GM19397 (cell line): ENCODE results near the gene CCDC38.

Experiments
- ATAC-seq: cut with Tn5 transposase; IDR thresholded peaks from one replicate; pipeline ENCODE4 v1.9.1; 2021; ENCODE audit warnings: mild to moderate bottlenecking, moderate library complexity; ENCODE audit not compliant: unreplicated experiment

Gene CCDC38

DNA sequence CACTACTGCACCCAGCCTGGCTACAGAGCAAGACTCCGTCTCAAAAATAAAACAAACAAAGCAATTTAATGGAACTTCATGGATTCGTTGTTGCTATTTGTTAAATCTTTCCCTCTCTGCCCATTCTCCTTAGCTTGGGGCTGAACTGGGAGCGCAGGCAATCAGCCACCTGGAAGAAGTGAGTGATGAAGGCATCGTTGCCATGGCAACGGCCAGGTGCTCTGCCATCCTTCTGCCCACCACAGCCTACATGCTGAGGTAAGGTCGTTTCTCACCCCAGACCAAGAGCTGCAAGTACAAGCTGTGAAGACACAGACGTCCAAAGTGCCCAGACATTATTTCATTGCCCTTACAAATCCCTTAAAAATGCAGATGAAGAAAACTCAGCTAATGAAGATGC is 19.8 kb upstream of the CCDC38 start:
- no peak for ATAC-seq

DNA sequence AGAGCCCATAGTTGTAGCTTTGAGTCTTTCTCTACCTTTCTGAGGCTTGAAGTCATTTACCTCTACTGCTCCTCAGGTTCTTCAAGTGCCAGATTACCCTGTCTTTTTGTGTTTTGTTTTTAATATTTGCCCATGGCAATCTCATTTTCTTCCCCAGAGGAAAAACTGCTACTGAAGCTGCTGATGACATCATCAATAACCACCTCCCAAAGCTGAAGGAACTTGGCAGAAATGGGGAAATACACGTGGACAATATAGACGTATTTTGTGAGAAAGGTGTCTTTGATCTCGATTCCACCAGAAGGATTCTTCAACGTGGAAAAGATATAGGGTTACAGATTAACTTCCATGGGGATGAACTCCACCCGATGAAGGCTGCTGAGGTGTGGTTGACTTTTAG is 17.8 kb upstream of the CCDC38 start:
- ATAC-seq = no peak

DNA sequence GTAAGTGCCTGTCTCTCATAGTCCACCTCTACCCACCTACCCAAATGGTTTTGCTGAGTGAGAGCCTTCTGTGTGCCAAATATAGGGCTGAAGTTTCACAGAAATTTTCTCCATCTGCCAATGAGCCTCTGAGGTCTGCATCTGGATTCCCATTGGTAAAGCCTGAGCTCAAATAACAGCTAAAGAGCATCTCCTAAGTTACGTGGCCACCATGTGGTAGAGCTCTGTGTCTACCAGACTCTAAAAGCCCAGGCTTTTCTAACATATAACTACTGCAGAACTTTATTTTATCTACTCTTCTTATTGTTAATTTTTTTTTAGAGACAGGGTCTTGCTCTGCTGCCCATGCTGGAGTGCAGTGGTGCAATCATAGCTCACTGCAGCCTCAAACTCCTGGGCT is 16.7 kb upstream of the CCDC38 start:
- no peak for ATAC-seq

DNA sequence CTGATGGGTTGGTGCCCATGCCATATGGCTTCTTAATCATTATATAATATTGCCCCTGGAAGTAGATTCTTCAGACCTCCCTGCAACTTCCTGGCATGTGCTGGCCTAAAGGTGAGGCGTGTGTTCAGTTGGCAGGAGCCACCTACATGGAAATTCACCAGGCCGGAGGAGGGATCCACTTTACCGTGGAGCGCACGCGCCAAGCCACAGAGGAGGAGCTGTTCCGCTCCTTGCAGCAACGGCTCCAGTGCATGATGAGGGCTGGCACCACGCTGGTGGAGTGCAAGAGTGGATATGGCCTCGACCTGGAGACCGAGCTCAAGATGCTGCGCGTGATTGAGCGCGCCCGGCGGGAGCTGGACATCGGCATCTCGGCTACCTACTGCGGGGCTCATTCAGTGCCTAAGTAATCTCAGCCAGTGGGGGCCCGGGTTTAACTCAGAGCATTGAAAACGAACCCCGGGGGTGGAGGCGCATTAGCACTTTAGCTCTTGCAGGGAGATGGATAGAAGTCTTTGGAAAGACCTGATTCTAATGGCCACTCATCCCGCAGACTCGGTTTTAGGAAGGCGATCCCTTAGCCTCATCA is 14.2 kb upstream of the CCDC38 start:
- ATAC-seq = no peak

DNA sequence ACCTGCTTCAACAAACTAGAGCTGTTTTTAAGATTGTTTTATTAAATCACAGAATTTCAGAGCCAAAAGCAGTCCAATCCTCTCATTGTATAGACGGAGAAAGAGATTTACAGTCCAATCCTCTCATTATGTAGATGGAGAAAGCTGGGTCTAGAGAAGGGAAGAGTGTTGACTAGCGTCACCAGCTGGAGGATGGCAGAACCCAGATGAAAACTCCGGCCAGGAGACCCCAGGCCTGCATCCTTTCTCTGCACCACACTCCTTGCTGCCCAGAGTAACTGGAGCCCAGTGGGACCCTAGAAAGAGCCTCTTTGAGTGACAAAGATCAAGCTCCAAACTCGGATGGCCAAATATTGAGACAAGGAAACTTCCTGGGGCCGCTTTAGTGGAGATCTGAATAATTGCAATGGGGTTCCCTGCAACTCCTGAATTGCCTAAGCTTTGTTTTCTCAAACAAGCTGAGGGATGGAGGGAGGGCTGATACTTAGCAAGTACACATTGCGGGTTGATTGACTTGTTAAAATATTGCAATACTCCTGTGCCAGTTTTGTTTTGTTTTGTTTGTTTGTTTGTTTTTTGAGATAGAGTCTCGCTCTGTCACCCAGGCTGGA is 13.2 kb upstream of the CCDC38 start:
- no peak for ATAC-seq

DNA sequence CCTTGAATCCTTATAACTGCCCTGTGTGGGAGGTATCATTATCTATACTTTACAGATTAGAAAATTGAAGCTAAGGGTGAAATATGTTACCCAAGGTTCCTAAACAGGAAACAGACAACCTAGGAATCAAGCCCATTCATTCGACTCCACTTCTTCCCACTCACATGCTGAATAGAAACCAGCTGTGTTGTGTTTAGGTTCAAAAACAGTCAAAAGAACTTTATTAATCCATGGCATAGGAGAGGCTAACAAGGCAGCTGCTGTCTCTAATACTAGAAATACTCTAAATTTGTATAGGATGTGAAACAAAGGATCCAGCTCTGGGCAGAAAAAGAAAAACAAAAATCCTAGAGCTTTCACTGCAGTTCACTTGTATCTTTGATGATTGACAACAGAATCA is 10.6 kb upstream of the CCDC38 start:
- no peak for ATAC-seq

DNA sequence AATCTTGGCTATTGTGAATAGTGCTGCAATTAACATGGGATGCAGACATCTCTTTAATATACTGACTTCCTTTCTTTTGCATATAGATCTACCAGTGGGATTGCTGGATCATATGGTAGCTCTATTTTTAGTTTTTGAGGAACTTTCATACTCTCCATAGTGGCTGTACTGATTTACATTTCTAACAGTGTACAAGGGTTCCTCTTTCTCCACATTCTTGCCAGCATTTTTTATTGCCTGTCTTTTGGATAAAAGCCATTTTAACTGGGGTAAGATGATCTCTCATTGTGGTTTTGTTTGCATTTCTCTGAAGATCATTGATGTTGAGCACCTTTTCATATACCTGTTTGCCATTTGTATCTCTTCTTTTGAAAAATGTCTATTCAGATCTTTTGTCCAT is 9.1 kb upstream of the CCDC38 start:
- ATAC-seq = no peak

DNA sequence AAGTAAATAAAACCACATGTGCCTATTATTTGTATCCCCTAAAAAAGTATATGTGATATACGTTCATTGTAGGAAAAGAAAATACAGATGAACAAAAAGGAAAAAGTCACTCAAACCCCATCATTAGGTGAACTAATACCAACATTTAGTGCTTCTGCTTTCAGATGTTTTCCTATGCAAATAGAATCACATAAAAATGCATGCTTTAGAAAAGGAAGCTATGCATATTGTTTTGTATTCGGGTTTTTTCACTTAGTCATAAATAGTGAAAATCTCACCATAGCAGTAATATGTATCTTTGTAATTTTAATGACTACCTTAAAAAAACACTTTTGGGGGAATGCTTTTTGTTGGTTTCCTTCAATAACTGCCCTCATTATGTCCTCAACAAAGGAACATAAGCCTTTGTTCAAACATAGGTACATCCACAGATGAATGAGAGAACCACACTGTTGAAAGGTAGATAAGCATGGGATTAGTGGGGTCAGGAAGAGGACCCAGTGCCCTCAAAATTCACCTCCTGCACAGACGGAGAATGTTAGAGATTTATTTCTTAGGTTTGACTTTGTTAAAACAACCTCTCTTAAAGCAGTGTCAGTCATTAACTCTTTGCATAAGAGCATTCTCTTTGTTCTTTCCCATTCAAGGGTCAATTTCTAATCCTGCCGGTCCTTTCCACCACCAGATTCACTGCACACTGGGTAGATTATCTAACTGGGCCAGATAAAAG is 7.2 kb upstream of the CCDC38 start:
- no peak for ATAC-seq

DNA sequence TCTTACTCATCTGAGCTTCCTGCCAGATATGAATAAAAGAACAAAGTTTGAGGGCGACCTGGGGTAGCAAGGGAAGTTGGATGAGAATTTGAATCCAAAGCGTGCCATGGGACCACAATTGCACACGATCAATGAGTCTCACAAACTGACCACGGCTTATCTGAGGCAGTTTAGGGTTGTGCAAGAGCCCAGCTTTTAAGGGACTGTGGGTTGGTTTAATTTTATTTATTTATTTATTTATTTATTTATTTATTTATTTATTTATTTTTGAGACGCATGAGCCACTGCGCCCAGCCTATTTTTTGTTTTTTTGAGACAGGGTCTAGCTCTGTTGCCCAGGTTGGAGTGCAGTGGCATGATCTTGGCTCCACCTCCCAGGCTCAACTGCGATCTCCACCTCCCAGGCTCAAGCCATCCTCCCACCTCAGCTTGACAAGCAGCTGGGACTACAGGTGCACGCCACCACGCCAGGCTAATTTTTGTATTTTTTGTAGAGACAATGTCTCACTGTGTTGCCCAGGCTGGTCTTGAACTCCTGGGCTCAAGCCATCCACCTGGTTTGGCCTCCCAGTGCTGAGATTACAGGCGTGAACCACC is 1.8 kb upstream of the CCDC38 start:
- no peak for ATAC-seq

DNA sequence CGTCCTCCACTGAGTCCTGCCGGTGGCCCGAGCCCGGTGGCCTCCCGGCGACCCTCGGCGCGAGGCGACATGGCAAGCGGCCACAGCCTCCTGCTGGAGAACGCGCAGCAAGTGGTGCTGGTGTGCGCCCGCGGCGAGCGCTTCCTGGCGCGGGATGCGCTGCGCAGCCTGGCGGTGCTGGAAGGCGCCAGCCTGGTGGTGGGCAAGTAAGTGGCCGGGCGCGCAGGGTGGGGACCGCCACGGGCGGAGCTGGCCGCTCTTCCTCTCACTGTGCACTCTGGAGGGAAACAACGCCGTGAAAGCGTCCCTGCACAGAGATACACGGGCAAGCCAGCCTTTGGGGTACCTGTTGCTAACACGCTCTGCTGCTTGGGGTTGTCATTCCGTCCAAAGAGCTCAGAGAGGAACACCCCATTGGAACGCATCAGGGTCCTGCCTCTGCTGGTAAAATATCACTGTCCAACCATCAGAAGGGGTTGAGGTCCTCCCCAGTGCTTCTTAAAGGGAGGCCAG is 972 bp upstream of the CCDC38 start, which contains the start of gene AMDHD1:
AMDHD1 (plus strand) TSS at position 2 of the 513 bp plus-strand sequence; CDS start at position 70, 68 bp downstream.
- ATAC-seq = peak; percentile 59

DNA sequence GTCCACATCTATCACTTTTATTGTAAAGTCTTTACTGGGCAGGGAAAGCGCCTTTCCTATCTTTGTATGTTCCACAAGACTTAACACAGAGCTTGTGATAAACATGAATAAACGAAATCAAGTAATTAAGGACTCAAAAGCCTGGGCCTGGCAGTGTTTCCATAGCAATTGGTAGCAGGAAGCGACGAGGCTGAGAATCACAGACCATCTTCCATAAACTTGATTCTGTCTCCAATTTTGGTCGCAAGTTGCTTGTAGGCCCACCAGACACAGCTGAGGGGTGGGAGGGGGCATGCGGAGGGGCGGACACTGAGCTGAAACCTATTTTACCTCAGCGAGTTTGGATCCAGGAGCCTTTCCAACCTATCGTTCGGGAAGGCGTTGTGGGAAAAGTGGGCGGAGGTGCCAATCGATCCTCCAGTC is 302 bp downstream of the CCDC38 start:
- ATAC-seq = no peak

DNA sequence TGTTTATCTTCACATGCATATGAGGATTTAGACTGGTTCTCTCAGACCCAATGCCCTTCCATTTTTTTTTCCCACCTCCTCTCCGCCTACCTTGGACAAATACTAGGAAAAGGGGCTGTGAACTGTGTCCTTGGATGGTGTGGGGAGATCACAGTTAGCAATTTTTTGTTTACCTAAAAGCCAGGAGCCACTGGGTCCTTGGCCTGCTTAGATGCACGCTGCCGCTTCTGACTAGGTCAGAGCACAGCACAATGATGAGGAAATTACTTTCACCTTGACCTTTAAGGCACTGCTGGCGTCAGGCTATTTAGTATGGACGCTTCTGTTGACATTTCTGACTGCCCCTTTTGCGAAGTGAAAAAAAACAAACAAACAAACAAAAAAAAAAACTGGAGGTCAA is 1.9 kb downstream of the CCDC38 start:
- ATAC-seq = no peak

DNA sequence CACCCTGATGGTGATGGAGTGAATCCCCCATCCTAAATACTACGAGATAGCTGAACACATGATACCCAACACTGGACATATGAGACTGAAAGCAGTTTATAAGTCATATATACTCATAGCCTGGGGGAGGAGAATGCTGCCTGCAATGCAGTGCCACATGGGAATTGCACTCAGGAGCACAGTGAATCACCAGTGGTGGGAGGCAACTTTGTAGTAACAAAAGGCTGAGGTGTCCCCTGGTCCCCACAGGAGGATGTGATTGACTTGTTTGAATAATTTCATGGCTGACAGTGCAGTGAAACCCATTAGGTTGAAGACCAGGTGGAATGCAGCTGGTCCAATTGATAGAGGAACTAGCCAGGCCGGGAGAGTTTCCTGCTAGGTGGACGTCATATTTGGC is 20.2 kb downstream of the CCDC38 start:
- no peak for ATAC-seq

DNA sequence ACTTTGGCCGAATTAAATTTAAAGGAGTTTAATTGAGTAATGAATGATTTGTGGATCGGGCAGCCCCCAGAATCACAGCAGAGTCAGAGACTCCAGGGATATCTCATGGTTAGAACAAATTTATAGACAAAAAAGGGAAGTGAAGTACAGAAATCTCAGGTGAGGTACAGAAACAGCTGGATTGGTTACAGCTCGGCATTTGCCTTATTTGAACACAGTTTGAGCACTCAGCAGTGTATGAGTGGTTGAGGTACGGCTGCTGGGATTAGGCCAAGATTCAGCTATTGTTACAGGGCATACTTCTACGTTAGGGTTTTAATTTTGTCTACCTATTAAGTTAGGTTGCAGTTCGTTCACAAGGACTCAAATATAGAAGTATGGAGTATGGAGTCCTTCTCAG is 23.3 kb downstream of the CCDC38 start:
- ATAC-seq = no peak

DNA sequence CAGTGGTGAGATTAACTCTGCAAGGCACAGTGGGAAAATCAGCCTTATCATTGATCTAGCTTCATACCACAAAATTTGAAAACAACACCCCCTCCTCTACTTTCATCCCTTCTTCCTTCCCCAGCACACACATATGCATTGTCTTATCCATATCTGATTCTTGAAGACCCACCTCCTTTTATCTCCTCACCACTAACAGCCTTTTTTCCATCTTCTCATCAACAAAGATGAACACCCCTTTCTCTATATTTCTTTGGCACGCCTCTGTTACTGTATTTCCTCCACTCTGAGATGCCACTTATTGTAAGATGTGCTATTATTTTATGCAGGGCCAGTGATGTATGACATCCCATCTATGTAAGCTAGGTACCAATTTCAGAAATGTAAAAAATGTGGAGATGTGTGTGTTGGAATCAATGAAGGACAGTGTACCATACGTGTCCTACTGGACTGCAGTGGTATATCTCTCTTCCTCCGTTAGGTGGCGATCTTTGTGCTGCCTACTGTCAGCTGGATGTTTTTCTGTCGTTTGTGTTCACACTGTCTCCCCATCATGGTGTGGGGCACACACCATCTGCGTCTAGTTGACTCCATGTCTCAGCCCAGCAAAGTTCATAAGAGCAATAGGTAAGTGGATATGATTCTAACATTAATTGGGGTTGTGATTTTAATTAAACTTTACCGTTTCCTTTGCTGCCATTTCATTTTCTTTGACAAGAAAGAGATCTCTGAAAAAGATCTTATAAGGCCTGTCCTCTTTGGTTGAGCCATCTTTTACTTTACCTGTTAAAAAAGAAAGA is 24.0 kb downstream of the CCDC38 start:
- ATAC-seq = no peak

DNA sequence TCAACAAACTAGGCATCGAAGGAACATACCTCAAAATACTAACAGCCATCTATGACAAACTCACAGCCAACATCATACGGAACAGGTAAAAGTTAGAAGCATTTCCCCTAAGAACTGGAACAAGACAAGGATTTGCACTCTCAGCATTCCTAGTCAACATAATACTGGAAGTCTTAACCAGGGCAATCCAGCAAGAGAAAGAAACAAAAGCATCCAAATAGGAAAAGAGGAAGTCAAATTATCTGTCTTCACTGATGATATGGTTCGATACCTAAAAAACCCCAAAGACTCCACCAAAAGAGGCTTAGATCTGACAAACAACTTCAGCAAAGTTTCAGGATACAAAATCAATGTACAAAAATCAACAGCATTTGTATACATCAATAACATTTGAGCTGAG is 32.5 kb downstream of the CCDC38 start:
- ATAC-seq = no peak

DNA sequence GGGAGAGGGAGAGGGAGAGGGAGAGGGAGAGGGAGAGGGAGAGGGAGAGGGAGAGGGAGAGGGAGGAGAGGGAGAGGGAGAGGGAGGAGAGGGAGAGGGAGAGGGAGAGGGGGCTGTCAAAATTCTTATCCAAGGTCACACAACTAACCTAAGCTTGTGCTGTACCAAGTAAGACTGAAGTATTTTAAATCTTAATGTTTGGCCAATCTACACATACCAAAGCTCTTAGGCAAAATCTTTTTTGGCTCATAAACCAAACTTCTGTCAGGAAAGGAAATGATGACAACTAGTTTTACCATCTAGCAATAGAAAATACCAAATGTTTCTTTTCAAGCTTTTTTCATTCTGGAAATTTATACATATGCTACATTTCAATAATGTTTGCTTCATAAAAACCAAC is 33.8 kb downstream of the CCDC38 start:
- ATAC-seq = no peak

DNA sequence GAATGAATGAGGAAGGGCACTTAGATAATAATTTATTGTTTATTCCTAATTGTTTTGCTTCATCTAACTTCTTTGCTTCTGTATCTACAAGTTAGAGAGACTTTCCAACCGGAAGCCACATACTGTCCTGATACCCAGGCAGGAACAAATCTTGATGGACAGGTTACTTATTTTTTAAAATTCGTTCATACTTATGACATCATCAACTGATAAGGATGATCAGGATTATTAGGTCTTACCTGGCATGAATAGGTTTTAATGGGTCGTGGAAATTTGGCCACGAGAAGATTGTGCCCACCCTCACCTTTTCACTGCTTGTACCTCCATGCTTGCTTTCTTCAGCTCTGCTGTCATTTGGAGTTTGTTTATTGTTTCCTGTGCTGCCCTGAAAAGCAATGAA is 44.3 kb downstream of the CCDC38 start:
- no peak for ATAC-seq

DNA sequence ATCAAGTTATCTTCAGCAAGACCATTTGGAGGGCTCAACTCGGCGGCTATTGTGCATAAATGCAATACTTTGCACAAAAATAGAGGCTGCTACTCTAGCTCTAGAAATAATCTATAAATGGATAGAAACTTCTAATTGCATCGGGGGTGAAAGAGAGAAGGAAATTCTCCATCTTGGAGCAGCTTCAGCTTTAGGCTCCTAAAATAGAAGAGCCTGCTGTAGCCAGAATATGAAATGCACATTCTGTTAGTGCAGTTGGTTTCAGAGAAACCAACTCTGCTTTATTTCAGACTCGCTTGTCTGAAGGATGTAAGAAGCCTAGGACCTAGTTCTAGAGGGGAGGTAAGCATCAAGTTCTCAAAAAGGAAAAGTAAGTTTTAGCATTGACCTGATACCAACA is 45.6 kb downstream of the CCDC38 start:
- no peak for ATAC-seq

DNA sequence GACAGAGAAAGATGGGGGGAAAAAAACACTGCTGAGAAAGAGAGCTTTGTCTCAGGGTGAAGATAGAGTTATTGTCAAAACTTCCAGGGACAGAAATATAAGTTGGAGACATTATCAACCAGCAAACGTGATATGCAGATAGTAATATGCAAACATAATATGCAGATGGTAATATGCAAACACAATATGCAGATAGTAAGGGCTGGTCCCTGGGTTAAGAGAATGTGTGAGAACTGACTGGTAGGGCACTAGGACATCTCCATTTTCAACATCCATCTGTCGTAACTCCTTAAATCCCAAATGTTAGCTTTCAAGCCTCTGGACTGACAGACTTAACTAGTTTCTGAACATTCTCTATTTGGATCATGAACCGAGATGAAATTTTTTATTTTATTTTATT is 51.5 kb downstream of the CCDC38 start:
- no peak for ATAC-seq

DNA sequence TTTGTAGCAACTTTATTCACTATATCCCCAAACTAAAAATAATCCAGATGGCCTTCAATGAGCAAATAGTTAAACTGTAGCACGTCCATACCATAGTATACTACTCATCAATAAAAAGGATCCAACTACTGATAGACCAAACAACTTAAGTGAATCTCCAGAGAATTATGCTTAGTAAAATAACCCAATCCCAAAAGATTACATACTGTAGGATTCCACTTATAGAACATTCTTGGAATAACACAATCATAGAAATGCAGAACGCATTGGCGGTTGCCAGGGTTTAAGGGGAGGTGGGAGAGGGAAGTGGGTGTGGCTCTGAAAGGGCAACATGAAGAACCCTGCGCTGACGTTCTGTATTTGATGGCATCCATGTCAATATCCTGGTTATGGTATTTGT is 55.1 kb downstream of the CCDC38 start:
- ATAC-seq = no peak
